Measurements from ENCODE around the gene ATP4A.
A peak's percentile ranks its signal among the peaks of the same experiment; 100 is the strongest.

The ATP4A gene

GRCh38 chr19:35565016-35565856, 1.8 kb upstream of the ATP4A start:
- no peak for DNase-seq (ENCODE audit: low spot score)

DNA sequence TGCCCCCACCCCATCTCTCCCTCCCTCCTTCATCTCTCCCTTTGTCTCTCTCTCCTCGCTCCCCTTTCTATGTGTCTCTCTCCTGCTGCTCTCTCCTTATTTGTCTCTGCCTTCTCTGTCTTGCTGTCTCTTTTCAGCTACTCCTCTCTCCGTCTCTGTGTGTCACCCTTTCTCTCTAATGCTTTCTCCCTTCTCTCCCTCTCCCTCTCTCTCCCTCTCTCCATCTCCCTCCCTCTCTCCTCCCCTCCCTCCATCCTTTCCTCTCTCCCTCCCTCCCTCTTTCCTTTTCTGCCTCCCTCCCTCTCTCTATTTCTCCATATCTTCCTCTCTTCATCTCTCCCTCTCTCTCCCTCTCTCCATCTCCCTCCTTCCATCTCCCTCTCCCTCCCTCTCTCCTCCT, 682 bp downstream of the ATP4A start:
- DNase-seq (ENCODE audit: low spot score), result no peak

DNA sequence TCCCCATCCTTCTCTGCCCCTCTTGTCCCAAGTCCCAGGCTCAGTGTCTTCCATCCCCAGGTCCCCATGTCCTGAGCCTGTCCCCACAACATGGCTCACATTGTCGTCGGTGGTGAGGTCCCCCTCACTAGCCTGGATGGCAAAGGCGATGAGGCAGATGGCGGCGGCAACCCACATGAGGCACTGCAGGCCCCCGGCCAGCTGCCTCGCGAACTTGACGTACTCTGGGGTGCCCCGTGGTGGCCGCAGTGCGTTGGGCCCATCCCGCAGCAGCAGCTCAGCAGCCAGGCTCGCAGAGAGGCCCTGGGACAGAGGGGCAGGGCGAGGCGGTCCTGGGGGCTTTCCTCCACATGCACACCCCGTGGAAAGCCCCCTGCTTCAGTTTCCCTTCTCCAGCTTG, 1.1 kb downstream of the ATP4A start:
- no peak for DNase-seq (ENCODE audit: low spot score)

GRCh38 chr19:35561436-35561835, 2.0 kb downstream of the ATP4A start:
- DNase-seq (ENCODE audit: low spot score), result no peak

GRCh38 chr19:35560677-35561076, 2.8 kb downstream of the ATP4A start:
- no peak for DNase-seq (ENCODE audit: low spot score)

- no peak for DNase-seq (ENCODE audit: low spot score)
These were observed 3.2 kb downstream of the ATP4A start for GRCh38 chr19:35560271-35560670.

DNA sequence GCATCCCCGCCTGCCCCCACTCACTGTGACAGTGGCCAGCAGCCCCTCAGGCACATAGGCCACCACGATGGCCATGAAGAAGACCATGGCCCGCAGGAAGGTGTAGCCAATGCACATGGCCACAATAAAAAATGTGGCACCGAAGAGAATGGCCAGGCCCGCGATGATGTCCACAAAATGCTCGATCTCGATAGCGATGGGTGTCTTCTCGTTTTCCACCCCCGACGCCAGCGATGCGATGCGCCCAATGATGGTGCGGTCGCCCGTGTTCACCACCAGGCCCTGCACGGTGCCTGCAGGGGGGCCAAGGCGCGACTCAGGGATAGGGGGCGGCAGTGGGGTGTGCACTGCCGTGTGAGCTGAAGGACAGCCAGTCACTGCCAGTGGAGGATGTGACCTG, 3.7 kb downstream of the ATP4A start:
- no peak for DNase-seq (ENCODE audit: low spot score)

DNA sequence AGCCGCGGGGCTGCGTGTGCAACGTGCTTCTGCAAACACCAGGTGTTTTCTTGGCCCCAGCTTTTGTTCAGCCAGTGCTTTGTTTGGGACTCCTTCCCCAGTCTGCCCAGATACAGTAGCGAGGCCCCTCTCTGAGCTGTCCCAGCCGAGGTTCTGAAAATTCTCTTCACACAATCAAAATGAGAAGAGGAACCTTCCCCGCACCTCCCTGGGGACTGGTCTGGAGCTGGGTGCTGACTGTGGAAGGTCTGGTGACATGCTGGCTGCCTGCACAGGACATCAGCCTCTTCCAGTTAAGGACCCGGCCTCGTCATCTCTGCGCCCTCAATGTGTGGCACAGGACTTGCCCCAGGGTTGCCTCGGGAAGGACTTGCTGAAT, 4.2 kb downstream of the ATP4A start:
- no peak for DNase-seq (ENCODE audit: low spot score)

DNA sequence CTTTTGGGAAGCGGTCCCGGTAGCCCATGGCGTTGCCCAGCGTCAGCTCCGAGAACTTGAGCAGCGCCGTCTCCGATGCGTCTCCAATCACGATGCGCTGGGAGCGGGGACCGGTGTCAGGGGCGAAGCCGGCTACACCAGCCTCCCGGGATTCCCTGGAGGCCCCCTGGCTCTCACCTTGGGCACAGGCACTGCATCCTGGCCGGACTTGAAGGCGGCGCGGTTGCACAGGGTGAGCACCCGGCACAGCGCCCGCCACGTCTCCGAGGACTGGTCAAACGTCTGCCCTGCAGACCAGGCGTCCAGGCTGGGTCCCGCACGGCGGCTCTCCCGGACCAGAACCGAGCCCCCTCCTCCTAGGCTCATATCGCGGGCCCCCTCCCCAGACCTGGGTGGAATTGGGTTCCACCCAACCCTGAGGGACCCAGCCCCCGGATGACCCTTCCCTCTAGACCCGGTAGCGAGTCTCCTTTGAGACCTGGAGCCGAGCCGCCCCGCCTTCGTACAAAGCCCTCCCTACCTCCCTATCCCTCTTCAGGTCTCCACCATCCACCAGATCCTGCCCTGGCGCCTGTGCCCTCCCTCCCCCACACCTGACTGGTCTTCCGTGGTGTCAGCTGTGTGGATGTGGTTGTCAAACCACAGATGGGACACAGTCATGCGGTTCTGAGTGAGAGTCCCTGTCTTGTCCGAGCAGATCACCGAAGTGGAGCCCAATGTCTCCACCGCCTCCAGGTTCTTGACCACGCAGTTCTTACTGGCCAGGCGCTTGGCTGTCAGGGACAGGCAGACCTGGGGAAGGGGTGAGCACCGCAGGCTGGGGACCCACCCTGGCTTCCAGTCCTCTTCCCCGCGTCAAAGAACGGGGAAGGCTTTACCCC, 4.8 kb downstream of the ATP4A start:
- DNase-seq (ENCODE audit: low spot score), result no peak

DNA sequence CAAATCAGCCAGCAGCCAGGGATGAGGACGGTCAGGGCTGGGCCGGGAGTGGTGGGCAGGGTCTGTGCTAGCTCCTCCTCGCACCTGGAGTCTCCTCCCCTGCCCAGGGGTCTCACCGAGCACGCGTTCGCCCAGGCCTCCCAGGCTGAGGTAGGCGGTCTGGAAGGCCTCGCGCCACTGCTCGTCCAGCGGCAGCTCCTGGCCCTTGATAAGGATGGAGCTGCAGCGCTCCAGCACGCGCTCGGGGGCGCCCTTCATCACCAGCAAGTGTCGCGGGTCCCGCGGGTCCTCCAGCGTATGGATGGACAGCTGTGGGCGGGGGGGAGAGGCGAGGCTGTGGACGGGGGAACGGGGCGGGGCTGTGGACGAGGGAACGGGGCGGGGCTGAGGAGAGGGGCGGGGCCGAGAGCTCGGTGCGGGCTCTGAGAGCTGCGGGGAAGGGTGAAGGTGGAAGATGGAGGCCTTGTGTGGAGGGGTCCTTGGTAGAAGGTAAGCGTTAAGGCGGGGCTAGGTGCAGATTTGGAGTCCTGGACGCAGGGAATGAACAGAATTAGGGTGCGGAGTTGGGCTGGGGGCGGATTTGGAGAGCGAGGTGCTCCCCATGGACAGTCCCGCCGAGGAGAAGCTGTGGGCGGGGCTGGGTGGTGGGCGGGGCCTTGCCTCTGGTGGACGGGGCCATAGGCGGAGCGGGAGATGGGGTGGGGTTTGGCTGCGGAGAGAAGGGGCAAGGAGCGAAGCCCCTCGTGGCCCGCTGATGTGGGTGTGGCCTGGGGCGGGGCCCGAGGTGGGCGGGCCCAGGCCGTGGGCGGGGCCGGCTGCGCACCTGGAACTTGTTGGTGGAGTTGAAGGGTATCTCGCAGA, 5.7 kb downstream of the ATP4A start:
- no peak for DNase-seq (ENCODE audit: low spot score)

- no peak for DNase-seq (ENCODE audit: low spot score)
These were observed 6.5 kb downstream of the ATP4A start for GRCh38 chr19:35556846-35557538.

GRCh38 chr19:35556025-35556590, 7.3 kb downstream of the ATP4A start:
- no peak for DNase-seq (ENCODE audit: low spot score)

DNA sequence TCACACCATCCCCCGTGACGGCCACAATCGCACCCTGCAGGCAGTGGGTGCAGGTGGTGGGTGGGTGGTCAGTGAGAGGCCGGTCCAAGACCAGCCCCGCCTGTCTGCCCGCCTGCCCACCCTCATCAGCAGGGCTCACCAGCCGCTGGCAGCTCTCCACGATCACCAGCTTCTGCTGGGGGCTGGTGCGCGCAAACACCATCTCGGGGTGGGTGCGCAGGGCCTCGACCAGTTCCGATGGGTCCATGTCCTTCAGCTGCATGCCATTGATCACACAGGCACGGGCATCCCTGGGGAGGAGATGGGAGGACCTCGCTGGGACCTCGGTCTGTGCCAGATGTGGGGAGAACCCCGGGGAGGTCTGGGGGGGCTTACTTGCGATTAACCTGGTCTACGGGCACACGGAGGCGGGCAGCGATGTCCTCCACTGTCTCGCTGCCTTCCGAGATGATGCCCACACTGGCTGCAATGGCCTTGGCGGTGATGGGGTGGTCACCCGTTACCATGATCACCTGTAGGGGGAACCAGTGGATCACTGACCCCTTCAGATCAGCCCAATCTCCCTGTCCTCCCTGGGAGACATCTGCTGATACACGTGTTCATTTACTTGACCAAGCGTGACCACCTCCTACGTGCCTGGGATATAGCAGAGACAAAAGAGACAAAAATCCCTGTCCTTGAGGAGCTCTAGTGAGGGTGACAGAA, 8.0 kb downstream of the ATP4A start:
- DNase-seq (ENCODE audit: low spot score), result peak; percentile 45

- no peak for DNase-seq (ENCODE audit: low spot score)
These were observed 9.4 kb downstream of the ATP4A start for GRCh38 chr19:35554076-35554475.

- DNase-seq (ENCODE audit: low spot score), result no peak
These were observed 10.0 kb downstream of the ATP4A start for GRCh38 chr19:35553385-35554000.

- no peak for DNase-seq (ENCODE audit: low spot score)
These were observed 10.7 kb downstream of the ATP4A start for GRCh38 chr19:35552534-35553384.

DNA sequence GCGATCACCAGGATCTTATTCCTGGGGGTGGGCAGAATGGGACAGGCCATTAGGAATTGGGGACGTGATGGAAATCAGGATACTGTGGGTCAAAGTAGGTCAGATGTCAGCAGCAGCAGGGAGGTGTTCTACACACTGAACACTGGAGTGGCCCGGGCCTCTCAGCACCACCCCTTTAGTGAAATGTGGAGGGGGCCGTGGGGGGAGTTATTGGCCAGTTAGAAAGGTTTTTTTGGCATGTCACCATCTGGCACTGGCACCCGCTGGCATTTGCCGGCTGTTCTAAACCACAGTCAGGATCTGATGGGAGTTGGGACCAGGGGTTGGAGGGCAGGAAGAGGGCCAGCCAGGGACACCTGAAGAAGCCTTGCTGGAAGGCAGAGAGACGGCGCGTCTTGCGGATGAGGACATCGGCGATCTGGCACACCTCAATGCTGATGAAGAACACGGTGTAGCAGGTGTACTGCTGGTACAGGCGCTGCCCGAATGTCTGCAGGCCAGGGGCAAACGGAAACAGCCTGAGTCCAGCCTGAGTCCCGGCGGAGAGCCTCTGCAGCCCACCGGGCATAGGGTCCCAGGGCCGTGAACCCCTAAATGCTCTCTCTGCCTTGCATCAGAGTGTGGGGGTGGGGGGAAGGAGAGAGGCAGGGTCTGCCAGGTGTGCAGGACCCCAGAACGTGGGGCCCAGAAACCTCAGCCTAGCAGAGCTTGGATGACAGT, 12.2 kb downstream of the ATP4A start:
- DNase-seq (ENCODE audit: low spot score), result no peak

DNA sequence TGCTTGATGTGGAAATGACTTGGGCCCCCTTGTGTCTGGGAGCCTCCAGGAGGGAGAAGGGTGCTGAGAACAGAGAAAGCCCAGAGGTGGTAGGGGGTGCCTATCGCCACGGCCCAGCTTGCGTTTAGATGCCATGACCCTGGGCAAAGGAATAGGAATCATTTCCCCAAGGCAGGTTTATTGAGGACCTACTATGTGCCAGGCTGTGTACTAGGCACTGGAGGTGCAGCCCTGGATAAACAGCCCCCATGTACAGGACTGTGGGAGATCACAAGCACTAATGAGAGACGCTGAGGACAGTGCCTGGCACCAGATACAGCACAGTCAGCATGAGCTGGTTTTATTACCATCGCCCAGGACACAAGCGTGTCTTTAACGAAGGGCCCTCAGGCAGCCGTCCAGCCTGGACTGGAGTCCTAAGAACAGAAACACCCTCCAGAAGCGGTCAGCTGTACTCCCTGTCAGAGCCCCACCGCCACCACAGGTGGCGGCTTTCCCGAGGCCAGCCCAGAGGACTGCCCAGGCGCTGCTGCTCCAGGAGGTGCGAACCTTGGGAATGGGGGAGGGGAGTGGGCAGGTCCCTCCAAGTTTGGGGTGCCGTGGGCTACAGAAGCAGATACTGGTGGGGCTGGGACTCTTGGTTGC, 13.5 kb downstream of the ATP4A start:
- DNase-seq (ENCODE audit: low spot score), result no peak

All from RKO (cell line).